NCI-H2029 (cell line): ENCODE measurements around the gene ST14.
"Not testable (repeated sequence)": the region's sequence is repeated elsewhere in the genome, so short reads cannot be mapped to it uniquely, and the experiment has no call there.

ENCODE experiments used
- DNase-seq: peaks from one replicate; lab custom pipeline; 2025; lab: John Stamatoyannopoulos, UW

Gene ST14

DNA sequence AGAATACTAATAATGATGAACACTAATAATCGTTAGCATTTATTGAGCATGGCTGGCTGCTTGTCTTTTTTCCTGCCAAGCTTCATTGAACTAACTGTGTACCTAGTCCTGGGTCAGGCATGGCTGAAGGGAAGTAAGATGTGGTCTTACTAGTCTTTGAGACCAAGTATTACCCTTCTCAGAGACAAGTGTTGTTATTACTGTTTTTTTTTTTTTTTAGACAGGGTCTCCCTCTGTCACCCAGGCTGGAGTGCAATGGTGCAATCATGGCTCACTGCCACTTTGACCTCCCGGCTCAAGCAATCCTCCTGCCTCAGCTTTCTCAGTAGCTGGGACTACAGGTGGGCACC is 4.6 kb downstream of the ST14 start:
- DNase-seq: no peak

DNA sequence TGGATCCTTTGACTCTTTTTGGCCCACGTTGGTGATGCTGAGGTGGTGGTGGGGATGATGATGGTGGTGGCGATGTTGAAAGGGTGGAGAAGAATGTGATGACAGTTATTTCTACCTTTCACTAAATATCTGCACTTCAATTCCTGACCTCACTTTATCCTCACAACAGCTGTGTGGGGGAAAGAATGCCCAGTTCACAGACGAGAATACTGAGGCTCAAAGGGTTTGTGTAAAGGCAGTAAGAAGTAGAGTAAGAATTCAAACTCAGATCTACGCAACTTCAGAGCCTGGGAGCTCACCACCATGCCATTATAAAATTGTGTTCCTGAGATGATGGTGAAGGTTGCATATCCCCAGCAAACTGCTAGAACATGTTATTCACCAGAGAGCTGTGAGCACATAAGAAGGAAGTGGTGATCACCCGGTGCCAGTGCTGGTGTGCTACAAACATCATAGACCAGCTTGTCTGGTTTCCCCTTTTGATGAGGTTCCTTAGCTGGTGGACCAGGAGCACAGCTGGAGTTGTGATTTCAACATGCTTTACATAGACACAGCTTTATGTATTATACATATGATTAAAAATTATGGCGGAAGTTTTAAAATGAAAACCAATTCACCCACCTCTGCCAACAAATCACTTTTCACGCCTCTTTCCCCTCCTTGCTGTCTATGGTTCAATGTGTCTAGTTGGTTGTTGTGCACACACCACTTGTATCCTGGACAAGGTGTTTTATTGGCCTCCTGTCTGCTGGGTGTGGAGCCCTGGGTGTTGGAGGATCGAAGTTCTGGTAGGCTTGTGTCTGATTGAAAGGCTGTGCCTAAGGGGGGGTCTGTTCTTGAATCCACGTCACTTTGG is 6.2 kb downstream of the ST14 start:
- DNase-seq: no peak

DNA sequence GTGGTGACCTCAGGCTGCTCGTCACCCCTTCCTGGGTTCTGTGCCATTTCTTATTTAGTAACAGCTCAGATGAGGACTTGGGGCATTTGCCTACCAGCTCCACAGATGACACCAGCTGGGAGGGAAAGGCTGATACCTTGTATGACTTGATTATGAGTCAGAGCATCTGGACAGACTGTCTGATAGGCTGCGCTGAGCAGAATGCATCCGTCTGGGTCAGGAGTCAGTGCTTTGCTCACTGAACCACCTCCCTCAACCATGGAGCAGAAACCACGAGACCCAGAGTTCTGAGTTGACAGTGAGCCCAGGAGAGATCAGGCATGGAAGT is 6.8 kb downstream of the ST14 start:
- DNase-seq: peak; percentile 30

DNA sequence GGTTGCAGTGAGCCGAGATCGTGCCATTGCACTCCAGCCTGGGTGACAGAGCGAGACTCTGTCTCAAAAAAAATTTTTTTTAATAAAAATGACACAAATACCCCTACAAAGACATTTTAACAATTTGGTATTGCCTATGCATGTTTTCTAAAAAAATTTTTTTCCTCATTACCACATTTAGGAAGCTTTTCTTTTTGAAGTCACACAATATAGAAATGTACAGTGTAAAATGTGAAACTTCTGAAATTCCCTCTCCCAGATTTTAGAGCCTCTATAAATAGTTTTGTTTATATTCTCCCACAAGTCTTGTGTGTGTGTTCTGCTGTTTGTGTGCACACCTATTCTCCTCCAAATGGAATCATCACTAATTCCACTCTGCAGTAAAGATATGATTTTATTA is 7.6 kb downstream of the ST14 start:
- no peak for DNase-seq

DNA sequence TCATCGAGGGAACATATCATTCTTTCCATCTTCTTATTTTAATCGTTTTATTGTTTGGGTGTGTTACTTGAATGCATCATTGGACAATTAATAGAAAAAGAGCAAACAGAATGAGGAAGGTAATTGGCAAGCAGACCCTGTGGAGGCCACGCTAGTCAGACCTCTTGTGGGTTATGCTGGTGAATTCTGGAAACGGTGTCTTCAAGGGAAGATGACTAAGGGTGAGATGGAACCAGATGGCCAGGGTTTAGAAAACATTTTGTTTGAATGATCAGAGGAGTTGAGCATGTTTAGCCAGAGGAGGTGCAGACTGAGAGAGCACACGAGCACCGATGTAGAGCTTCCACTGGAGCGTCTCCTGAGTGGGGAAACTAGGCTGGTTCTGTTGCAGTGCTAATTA is 8.5 kb downstream of the ST14 start:
- DNase-seq: no peak

DNA sequence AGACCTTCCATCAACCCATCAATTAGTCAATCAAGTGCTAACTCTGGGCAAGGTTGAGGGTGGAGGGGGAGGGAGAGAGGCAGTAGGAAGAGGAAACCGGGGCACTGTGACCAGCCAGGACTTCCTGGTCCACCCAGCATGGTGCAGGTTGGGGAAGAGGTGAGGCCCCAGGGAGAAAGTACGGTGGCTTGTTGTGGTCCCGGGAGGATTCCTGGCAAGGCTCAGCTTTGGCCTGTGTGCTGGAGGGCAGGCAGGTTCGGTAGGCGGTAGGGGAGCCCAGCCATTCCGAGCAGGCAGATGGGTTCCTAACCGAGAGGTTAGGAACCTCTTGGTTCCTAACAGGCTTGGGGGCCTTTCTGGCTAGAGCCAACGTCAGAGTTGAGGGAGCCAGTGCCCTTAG is 10.8 kb downstream of the ST14 start:
- DNase-seq: no peak

DNA sequence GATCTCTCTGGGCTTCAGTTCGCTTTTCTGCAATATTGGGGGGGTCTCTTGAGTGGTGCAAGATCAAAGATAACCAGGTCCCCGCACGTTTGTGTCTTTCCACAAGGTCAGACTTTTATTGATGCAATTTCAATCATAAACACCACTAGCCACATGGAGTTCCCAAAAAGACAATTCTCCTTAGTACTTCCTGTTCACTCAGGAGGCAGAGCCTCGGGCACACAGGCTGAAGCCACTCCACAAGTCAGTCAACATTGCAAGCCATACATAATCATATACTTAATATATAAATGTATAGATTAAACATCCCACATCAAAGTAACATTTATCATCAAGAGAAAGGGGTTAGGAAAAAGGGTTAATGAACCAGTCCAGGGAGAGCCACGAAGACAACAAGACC is 12.0 kb downstream of the ST14 start:
- no peak for DNase-seq

DNA sequence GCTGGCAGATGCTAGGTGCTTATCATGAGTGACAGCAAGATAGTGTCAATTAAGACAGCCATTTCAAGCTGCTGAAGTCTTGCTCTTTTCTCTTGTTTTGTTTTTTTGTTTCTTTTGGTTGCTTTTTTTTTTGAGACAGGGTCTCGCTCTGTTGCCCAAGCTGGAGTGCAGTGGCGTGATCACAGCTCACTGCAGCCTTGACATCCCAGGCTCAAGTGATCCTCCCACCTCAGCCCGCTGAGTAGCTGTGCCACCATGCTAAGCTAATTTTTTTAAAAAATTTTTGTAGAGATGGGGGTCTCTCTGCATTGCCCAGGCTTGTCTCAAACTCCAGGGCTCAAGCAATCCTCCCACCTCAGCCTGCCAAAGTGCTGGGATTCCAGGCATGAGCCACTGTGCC is 12.4 kb downstream of the ST14 start:
- DNase-seq: not testable (repeated sequence)

DNA sequence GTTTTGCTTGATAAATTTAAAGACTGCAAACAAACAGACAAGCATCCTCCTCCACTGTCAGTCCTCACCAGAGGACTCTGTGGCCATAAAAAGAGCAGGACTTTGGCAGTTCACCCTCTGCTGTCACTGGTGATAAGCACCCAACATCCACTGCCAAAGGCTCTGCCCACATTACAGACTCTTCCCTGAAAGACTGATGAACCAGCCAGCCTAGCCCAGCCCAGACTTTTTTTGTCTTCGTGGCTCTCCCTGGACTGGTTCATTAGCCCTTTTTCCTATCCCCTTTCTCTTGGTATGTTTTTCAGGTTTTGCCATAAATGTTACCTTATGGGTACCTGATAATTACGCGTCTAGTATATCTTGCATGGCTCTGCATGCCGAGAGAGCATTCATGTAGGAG is 15.1 kb downstream of the ST14 start:
- no peak for DNase-seq

DNA sequence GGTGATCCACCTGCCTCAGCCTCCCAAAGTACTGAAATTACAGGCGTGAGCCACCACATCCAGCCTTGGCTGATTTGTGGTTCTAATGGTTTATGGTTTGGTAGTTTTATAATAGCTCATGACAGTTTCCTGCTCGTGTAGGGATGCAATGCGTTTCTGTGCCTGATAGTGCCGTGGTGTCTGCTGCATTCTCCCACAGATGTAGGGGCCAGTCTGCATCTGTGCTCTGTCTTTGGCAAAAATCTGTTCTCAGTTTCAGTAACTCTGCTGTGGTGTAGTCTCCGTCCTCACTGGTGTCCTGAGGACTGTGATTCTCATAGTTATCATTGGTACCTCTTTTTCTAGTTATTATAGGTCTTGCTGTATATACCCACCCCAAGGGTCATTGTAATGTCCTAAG is 16.3 kb downstream of the ST14 start:
- no peak for DNase-seq

DNA sequence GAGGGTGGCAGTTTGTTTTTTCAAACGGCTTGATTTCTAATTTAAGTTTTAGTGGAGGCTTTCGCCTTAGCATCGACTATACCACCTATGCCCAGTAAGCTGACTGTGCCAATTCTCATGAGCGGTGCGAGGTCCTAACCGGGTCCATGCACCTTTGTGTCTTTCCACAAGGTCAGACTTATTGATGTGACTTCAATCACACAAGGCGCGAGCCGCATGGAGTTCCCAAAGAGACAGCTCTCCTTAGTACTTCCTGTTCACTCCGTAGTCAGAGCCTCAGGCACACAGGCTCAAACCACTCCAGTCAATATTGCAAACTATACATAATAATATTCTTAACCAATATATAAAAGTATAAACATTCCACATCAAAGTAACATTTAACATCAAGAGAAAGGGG is 18.2 kb downstream of the ST14 start:
- peak; percentile 43 for DNase-seq

DNA sequence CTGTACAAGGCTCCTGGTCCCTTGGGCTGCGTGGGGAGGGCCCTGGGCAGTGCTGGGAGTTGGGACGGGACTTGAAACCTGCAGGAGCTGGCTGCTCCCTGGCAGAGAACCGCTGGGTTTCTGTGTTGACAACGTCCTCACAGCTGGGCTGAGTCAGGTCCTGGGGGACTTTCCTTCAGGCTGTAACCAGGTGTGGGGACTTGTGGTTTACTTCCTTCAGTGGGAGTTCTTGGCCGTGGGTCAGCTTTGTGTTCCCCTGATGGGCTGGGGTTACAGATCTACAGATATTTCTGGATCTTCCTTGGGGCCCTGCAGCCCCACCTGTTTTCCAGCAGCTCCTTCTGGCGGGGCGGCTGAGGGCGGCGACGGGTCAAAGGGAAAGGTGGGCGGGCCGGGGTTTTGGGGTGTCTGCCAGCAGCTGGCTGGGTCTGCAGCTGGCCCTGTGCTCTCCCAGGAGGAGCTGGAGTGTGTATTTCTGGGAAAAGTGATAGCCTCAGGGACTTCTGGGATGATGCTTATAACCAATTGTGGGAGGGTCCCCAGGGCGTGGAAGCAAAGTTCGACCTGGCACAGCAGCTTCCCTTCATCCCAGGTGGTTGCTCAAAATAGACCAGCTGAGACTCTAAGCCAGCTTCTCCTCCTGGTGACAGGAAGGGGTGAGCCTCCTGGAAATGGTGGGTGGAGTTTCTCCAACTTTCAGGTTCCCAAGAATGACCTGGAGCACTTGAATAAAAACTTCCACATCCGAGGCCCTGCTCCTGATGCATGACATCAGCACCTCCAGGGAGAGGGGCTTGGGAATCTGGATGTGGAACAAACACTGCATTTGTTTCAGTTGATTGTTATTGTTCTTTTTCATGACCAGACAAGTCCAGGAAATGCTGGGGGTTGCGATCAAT is 19.1 kb downstream of the ST14 start:
- DNase-seq: peak; percentile 30

DNA sequence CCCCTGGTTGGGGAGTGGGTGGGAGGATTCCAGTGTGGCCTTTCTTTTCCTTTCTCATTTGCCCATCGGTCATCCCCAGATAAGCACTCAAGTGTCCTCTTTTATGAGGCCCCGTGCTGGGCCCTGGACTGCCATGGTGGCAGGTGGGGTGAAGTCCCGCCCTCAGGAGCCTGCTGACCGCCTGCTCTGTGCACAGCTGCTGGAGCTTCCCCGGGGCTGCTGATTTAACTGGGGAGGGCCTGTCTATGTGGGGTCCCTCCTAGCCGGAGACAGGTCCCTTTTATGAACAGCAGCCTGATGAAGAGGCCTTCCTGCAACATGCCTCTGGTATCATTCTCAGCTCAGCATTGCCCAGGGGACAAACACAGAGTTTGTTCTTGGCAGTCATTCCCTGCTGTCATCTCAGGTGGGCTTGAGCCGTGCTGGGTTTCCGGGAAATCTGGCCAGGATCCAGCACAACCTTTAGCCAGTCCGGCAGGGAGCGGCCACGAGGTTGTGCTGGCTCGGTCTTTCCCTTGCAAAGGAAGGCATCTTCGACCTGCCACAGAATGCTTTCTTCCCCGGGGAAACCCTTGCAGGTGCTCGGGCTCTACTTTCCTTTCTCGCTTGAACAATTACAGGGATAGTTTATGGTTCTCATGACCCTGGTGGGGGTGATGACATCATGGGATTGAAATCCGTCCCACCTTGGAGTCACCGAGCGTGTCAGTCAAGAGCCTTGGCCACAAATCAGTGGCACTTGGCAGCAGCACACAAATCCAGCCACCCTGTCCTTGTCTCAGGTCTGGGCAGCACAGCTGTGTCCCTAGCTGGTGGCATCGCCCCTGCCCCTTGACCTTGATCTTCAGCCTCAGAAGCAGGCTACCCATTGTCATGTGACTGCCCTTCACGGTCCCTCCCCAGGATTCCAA is 20.1 kb downstream of the ST14 start:
- peak; percentile 80 for DNase-seq

DNA sequence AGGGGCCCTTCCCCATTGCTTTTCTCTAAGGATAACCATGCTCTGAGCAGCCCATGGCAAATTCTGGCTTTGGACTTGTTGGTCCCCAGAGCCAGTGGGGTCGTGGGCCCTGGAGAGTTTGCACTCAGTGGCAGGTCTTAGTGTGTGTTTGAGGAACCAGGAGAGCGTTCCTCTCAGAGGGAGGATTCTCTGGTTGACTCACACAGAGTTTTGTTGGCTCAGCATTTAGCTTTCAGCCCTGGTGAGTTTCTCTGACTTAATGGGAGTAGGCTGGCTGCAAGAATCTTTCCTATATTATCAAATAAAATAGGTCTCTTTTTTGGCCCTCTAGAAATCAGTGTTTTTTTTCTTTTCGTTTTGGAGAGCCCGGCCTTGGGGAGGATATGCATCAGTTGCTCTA is 20.9 kb downstream of the ST14 start:
- peak; percentile 21 for DNase-seq

DNA sequence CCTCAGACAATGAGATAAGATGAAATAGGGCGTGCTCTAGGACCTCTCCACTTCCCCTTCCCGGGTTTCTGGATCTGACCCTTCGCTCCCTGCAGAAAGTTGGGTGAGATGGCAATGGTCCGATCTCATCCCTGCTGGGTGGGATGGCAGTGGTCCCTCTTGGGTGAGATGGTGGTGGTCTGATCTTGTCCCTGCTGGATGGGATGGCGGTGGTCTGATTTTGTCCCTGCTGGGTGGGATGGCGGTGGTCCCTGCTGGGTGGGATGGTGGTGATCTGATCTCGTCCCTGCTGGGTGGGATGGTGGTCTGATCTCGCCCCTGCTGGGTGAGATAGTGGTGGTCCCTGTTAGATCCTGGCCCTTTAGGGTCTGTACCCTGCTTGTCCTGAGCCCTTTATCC is 21.3 kb downstream of the ST14 start:
- DNase-seq: no peak

DNA sequence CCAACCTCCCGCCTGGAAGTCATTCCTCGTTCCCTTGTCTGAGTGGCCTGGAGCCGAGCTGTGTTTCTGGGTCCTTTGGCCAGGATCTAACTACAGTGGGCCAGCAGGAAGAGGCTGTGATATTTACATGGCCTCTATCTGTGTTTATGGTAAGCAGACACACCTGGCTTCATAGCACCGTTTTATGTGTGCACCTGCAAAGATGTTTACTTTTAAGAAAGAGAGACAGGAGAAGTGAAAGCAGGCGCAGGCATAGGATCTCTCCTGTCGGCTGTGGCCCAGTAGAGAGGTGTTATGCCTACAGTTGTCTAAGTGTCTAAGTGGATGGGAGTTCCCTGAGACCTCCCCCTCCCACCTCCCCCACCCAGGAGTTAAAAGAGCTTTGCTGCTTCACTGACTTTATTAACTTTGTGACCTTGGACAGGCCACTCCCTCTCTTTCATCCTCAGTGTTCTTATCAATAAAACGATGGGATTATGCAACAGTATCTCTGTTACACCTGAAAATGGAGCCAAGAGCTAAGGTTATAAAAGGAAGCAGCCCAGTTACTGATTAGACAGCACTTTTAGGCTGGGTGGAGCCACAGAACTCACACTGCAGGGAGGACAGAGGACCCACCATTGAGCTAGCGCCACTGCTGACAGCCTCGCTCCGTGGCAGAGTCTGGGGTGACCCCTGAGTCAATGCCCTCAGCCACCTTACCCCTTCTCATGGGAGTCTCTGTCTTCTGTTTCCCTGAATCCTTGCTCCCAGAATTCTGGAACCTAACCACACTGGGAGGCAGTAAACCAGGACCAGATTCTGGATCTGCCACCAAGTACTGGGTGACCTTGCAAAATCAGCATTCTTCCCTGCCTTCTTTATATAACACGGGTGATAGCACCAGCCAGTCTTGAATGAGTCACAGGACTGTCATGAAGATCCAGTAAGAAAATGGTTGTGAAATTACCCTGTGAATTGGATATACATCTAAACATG is 22.0 kb downstream of the ST14 start:
- DNase-seq: peak; percentile 99

DNA sequence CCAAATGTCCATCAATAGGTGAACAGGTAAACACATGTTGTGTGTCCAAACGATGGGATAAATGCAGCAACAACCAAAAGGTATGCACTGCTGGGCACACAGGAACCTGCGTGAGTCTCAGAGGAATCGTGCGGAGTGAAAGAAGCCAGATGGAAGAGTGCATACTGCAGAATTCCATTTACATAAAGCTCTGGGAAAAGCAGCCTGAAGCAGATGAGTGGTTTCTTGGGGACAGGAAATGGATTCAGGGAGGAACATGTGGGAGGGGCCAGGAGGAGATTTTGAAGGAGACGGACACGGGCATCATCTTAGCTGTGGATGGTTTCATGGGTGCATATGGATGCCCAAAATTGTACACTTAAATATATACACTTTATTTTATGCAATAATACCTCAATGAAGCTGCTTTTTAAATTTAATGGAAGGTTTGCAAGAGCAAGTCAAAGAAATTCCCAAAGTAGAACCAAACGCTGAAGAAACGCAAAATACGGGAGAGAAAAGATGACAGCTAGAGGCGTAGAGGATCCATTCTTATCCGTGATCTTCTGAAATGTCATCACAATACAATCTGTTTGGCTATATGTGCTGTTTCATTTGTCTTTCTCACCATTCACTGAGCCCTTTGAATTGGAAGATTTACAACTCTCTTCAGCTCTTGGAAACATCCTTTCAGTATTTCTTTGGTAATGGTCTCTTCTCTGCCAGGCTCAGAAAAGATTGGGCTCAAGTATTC is 24.5 kb downstream of the ST14 start:
- DNase-seq: no peak

DNA sequence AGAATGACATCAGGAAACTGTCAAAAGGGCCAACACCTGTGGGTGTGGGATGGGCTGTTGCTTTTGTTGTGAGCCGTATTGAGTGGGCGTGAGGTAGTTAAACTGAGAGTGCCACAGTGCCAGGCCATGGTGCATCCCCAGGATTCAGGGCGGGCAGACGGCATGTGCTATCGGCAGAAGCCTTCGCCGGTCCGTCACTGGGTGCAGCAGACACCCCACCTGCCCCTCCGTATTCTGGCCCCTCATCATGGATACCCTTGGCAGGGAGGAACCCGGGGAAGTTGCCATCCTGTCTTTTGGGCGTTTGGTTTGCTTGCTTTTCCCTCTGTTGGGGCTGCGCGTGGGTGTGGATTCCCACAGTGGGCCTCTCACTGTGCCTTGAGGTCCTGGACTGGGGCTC is 27.5 kb downstream of the ST14 start:
- no peak for DNase-seq

DNA sequence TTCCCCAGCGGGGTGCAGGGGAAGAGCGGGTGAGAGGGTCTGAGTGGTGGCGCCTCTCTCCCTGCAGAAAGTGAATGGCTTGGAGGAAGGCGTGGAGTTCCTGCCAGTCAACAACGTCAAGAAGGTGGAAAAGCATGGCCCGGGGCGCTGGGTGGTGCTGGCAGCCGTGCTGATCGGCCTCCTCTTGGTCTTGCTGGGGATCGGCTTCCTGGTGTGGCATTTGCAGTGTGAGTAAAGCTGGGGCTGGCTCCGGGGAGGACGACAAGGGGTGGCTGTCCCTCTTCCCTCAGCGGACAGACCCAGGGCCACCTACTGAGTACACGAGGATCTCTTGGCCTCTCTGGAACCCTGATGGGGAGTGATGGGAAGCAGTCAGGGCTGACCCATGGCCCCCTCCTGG is 28.5 kb downstream of the ST14 start:
- no peak for DNase-seq

DNA sequence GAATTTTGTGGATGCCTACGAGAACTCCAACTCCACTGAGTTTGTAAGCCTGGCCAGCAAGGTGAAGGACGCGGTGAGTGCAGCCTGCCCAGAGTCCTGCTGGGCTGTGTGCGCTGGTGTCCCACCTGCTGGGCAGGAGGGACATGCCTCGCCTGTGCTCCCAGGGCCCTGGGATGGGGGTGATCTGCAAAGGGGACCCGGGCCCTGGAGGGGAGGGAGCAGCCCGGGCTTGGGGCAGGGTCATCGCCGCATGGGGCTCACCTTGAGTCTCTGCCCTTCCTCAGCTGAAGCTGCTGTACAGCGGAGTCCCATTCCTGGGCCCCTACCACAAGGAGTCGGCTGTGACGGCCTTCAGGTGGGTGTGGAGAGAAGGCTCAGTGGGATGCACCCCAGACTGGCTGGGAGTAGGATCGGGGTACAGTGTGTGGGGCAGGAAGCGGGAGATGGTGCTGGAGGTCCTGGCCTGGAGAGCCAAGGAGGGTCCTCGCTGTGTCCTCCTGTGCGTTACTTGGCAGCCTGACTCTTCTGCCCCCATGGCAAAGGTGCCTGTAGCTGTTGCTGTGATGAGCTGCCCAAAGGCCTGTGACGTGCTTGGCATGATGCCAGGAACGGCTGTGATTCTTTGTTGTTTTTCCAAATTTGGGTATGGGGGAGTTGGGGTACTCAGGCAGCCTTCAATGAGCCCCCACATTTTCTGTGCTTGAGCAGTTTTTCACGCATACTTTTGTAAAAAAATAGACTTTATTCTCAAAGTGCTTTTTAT is 29.2 kb downstream of the ST14 start:
- no peak for DNase-seq
